ENCODE data around the gene CHSY1. TPM values are rescaled to one million over a fixed set of nuclear protein-coding genes. Genes with fewer than 3 reads are reported as not detected.

Gene CHSY1
- total and polyA plus RNA-seq, 2 of the 13 experiments (the other 11 are each of a cell fraction or from before 2014, with no cell fraction given) = 13.3 to 13.7 TPM

- Histone ChIP-seq H4K20me1 (ENCODE audit: insufficient read depth, low read length) (no peaks in the 10 kb centered on the region), H3K4me2 (ENCODE audit: low read depth, low read length) (peak overlapping the region; percentile 50), H3K9me3 (ENCODE audit: low read length) (no peaks in the 10 kb centered on the region), H3K36me3 (replicated peaks in 1 of 2; ENCODE audit: control insufficient read depth in 1 of 2, insufficient read depth in 2 of 2, low read length in 2 of 2) (no peaks in the 10 kb centered on the region), H3K79me2 (ENCODE audit: insufficient read depth, low read length) (no peaks in the 10 kb centered on the region), H3K4me3 (replicated peaks in 1 of 3; ENCODE audit: insufficient read depth in 1 of 3, low read depth in 2 of 3, low read length in 3 of 3) (no peak overlapping the region; a peak in 2 of 6 replicates), H3K4me1 (ENCODE audit: insufficient read depth, low read length) (peaks cover 21% of the 10 kb centered on the region), H3K27me3 (ENCODE audit: control insufficient read depth in 1 of 2, insufficient read depth in 2 of 2, low read length in 2 of 2) (peaks cover 5 to 11% of the 10 kb centered on the region in 2 experiments; a peak in 4 of 5 replicates), H3K27ac (ENCODE audit: extremely low read length, insufficient read depth, low read length) (no peak overlapping the region), H2AFZ (ENCODE audit: low read length) (no peak overlapping the region), H3K9ac (ENCODE audit: insufficient read depth, low read depth, low read length) (no peak overlapping the region)
- FAIRE-seq = no peak
- in situ Hi-C loops (cut with HindIII; ENCODE audit: extremely low pct_ligation_motif_present, low pct_unique_long_range_greater_than_20kb) (no loop called here), intact Hi-C loops (cut with micrococcal nuclease; ENCODE audit: unreplicated experiment) (no loop called here)
- TF ChIP-seq ATF5 (CRISPR knock-in tag; IDR thresholded peaks at IDR 0.05; ENCODE audit: low read depth) (no peak), SNRNP70 (IDR thresholded peaks at IDR 0.05; ENCODE audit: low read depth, low read length) (no peak), RAD51 (IDR thresholded peaks at IDR 0.05; ENCODE audit: borderline replicate concordance) (no peak), ZSCAN25 (CRISPR knock-in tag; IDR thresholded peaks at IDR 0.05) (no peak), ZNF773 (CRISPR knock-in tag; IDR thresholded peaks at IDR 0.05; ENCODE audit: borderline replicate concordance) (no peak), GTF2F1 (IDR thresholded peaks at IDR 0.05; ENCODE audit: low read length) (no peak), ZBTB21 (CRISPR knock-in tag; IDR thresholded peaks at IDR 0.05) (no peak)
- no peak; the same call in 2 of the 3 replicates for ATAC-seq
- CTCF ChIA-PET (ENCODE audit: low intra/inter-chr PET ratio, low total read pairs) = no interaction called here
- DNase-seq (ENCODE audit: low spot score) = no peak
- WGBS (ENCODE audit: low lambda C conversion rate) = 47% methylated on average over 13 of the region's 15 CpGs
- POLR2A ChIA-PET = no interaction called here
- no TSS peak for BruUV-seq (replicated peaks)
These were observed 111.7 kb downstream of the CHSY1 start for GRCh38 chr15:101139986-101140696.

All from HepG2 (cell line).